Measurements from ENCODE around the gene ZNHIT1.

- TF ChIP-seq, protein P1, sequence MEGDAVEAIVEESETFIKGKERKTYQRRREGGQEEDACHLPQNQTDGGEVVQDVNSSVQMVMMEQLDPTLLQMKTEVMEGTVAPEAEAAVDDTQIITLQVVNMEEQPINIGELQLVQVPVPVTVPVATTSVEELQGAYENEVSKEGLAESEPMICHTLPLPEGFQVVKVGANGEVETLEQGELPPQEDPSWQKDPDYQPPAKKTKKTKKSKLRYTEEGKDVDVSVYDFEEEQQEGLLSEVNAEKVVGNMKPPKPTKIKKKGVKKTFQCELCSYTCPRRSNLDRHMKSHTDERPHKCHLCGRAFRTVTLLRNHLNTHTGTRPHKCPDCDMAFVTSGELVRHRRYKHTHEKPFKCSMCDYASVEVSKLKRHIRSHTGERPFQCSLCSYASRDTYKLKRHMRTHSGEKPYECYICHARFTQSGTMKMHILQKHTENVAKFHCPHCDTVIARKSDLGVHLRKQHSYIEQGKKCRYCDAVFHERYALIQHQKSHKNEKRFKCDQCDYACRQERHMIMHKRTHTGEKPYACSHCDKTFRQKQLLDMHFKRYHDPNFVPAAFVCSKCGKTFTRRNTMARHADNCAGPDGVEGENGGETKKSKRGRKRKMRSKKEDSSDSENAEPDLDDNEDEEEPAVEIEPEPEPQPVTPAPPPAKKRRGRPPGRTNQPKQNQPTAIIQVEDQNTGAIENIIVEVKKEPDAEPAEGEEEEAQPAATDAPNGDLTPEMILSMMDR (optimal IDR thresholded peaks at IDR 0.05 in 1 of 3, IDR thresholded peaks at IDR 0.05 in 1 of 3, conservative IDR thresholded peaks at IDR 0.05 in 1 of 3; ENCODE audit: extremely low read depth in 1 of 3, insufficient read depth in 2 of 3, low read length in 3 of 3) = no peak
- no peak for TF ChIP-seq EZH2 (IDR thresholded peaks at IDR 0.05; ENCODE audit: low read length)
Observed at GRCh38 chr7:101206665-101207042, 11.3 kb upstream of the ZNHIT1 start.
